K562 (cell line): ENCODE data around the gene TIMP3. TPM values are rescaled to one million over a fixed set of nuclear protein-coding genes. Genes with fewer than 3 reads are reported as not detected.

Experiments
- ATAC-seq: fragments of 200-7000 bp; cut with Tn5 transposase; 3 replicates; pipeline ENCODE4 v1.9.1; 2020; ENCODE audit warnings: moderate library complexity
- BruUV-seq: library from RNA; stranded (reverse); fragments of 400-500 nt; replicated peaks from 2 replicates; lab custom pipeline; 2021; lab: Mats Ljungman, UMichigan
- CTCF ChIA-PET: fragments of 300-600 bp; formaldehyde crosslinking; extraction: SDS; loops from one replicate; lab custom pipeline; 2021; ENCODE audit warnings: low intra/inter-chr PET ratio; lab: Yijun Ruan, JAX
- POLR2A ChIA-PET: fragments of 300-600, 350-650 bp; sonication (Branson Sonifier 250); formaldehyde crosslinking; extraction: SDS; loops from one replicate; lab custom pipeline; 2021; ENCODE audit warnings: antibody characterized with exemption, inconsistent platforms; lab: Yijun Ruan, JAX
- DNase-seq, 4 experiments: peaks; one replicate each; pipeline versions ENCODE4 v3.0.0 to v3.0.0-alpha.2; 2011 to 2018; ENCODE audit warnings: low spot score in 3 of 4, mixed read lengths in 3 of 4; ENCODE audit errors: extremely low read depth in 1 of 4
- FAIRE-seq: peaks from 2 replicates; lab custom pipeline; 2011; peaks lifted over from hg19 to GRCh38; lab: Jason Lieb, UNC
- H2AFZ ChIP-seq: 2 replicates; pipeline ENCODE4 v1.6.0; 2011; ENCODE audit warnings: low read depth, low read length, control low read depth, inconsistent platforms
- H3K27ac ChIP-seq: fragments of 200-600 bp; 3 replicates; pipeline ENCODE4 v1.8.0; 2011; ENCODE audit warnings: low read depth, mild to moderate bottlenecking, control low read depth, inconsistent platforms, low read length, moderate library complexity, mixed read lengths; ENCODE audit errors: extremely low read depth
- H3K27me3 ChIP-seq, 2 experiments: fragments of 300-600 bp in 1 of 2; 2 replicates in 1 of 2; 3 replicates in 1 of 2; pipeline versions ENCODE4 v1.6.0 to v1.8.0; 2011; ENCODE audit warnings: inconsistent platforms in 2 of 2, low read length in 2 of 2, mild to moderate bottlenecking in 1 of 2, mixed read lengths in 1 of 2, moderate library complexity in 1 of 2; ENCODE audit not compliant: control insufficient read depth in 2 of 2, insufficient read depth in 2 of 2
- H3K36me3 ChIP-seq: fragments of 300-600 bp; 3 replicates; pipeline ENCODE4 v1.8.0; 2011; ENCODE audit warnings: mild to moderate bottlenecking, low read length, inconsistent platforms; ENCODE audit not compliant: control insufficient read depth, insufficient read depth
- H3K4me1 ChIP-seq, 2 experiments: fragments of 200-600 bp in 1 of 2; replicated peaks in 1 of 2; 2 replicates in 1 of 2; 3 replicates in 1 of 2; pipeline versions ENCODE4 v1.5.1 to v1.8.0; 2011; ENCODE audit warnings: inconsistent platforms in 2 of 2, low read length in 2 of 2, mild to moderate bottlenecking in 1 of 2, mixed read lengths in 1 of 2, moderate library complexity in 1 of 2; ENCODE audit not compliant: control insufficient read depth in 2 of 2, insufficient read depth in 2 of 2
- H3K4me2 ChIP-seq: 2 replicates; pipeline ENCODE4 v1.6.1; 2011; ENCODE audit warnings: low read length, control low read depth, inconsistent platforms, mixed read lengths; ENCODE audit not compliant: insufficient read depth
- H3K4me3 ChIP-seq: fragments of 200-600 bp; sonication (generic), shearing (Covaris generic); 2 replicates; pipeline ENCODE4 v1.5.1; 2016; ENCODE audit warnings: control low read depth, inconsistent platforms
- H3K79me2 ChIP-seq: fragments of 200-600 bp; 3 replicates; pipeline ENCODE4 v1.8.0; 2011; ENCODE audit warnings: low read length, inconsistent platforms; ENCODE audit not compliant: control insufficient read depth, insufficient read depth
- H3K9ac ChIP-seq, 2 experiments: 2 replicates each; pipeline versions ENCODE4 v1.6.0 to v1.6.1; 2011; ENCODE audit warnings: low read depth in 2 of 2, low read length in 2 of 2, control low read depth in 1 of 2, inconsistent platforms in 1 of 2, mild to moderate bottlenecking in 1 of 2, mixed read lengths in 1 of 2; ENCODE audit not compliant: insufficient read depth in 1 of 2
- H3K9me1 ChIP-seq: one replicate; pipeline ENCODE4 v1.6.0; 2011; ENCODE audit warnings: inconsistent platforms, mild to moderate bottlenecking, low read length, moderate library complexity; ENCODE audit not compliant: control insufficient read depth, insufficient read depth
- H3K9me3 ChIP-seq: replicated peaks from 2 replicates; pipeline ENCODE4 v1.5.1; 2011; ENCODE audit warnings: low read depth, low read length, inconsistent platforms; ENCODE audit not compliant: control insufficient read depth, insufficient read depth
- H4K20me1 ChIP-seq: replicated peaks from 2 replicates; pipeline ENCODE4 v1.6.1; 2011; ENCODE audit warnings: low read length, inconsistent platforms, mixed read lengths; ENCODE audit not compliant: control insufficient read depth, insufficient read depth
- C11orf30 ChIP-seq: fragments of 450-650 bp; IDR thresholded peaks from 2 replicates; pipeline ENCODE4 v1.6.1; 2016; ENCODE audit warnings: low read depth, mild to moderate bottlenecking
- FIP1L1 ChIP-seq: fragments of 200-400 bp; formaldehyde crosslinking; IDR thresholded peaks from 2 replicates; pipeline ENCODE4 v1.6.1; 2018; ENCODE audit warnings: mild to moderate bottlenecking, low read depth, low read length; ENCODE audit not compliant: poor library complexity, severe bottlenecking
- PRMT5 ChIP-seq: sonication (generic); formaldehyde crosslinking; IDR thresholded peaks from 2 replicates; pipeline ENCODE4 v1.5.0; 2020; ENCODE audit warnings: missing genetic modification reagents
- RBM15 ChIP-seq: fragments of 200-400 bp; formaldehyde crosslinking; IDR thresholded peaks from 2 replicates; pipeline ENCODE4 v1.6.1; 2018; ENCODE audit warnings: mild to moderate bottlenecking, low read length, moderate library complexity; ENCODE audit not compliant: insufficient read depth
- ZNF79 ChIP-seq: fragments of 250-450 bp; sonication (Bioruptor Pico); IDR thresholded peaks from 2 replicates; pipeline ENCODE4 v1.4.0; 2020; ENCODE audit warnings: low read depth, mild to moderate bottlenecking, moderate library complexity
- WGBS: fragments of 100-300 bp; shearing (Covaris generic); methylation state at CpG from one replicate; pipeline ENCODE4 v1.1.6; 2016; ENCODE audit warnings: low coverage, mixed read lengths; ENCODE audit not compliant: insufficient coverage; ENCODE audit errors: missing lambda C conversion rate; 5-methylcytosine and 5-hydroxymethylcytosine counted together
- in situ Hi-C: fragments of 300-500 bp; cut with MboI; formaldehyde crosslinking; loops from 4 replicates; pipeline ENCODE4 v1.15.0; 2018; ENCODE audit warnings: inconsistent platforms, mixed read lengths
- intact Hi-C: fragments of 100-400 bp; cut with micrococcal nuclease; formaldehyde crosslinking; loops from 2 replicates; pipeline ENCODE4 v1.14.2; 2022
- polyA plus RNA-seq, 8 experiments: library from polyadenylated mRNA; depleted of rRNA in 4 of 8; stranded (reverse) in 5 of 8; unstranded in 3 of 8; fragments of >200 nt; fragmentation: Nextera tagmentation in 2 of 8; fragmentation: Illumina TruSeq in 1 of 8; extraction: Ambion mirVana in 2 of 8; extraction: Trizol in 1 of 8; gene quantifications; 2 replicates each; pipeline versions ENCODE4 v1.2.1 to v1.2.3, GENCODE V29; 2011 to 2014; ENCODE audit warnings: inconsistent platforms in 1 of 8, missing spikeins in 1 of 8
- total RNA-seq, 7 experiments: library from RNA; depleted of rRNA in 6 of 7; stranded (reverse); fragments of >200 nt in 6 of 7; fragmentation: Illumina TruSeq in 2 of 7; extraction: Trizol in 2 of 7; gene quantifications; 2 replicates each; pipeline versions ENCODE4 v1.2.1 to v1.2.3, GENCODE V29; 2011 to 2021; ENCODE audit warnings: low replicate concordance in 1 of 7
- TF ChIP-seq, protein P1 (sequence below): IDR thresholded peaks from 2 replicates; pipeline ENCODE4 v1.6.1; 2011; ENCODE audit warnings: borderline replicate concordance, low read depth, mild to moderate bottlenecking, moderate library complexity, low read length; ENCODE audit not compliant: insufficient read depth, poor library complexity, severe bottlenecking
- TF ChIP-seq, protein P2 (sequence below): sonication (generic); formaldehyde crosslinking; IDR thresholded peaks from 2 replicates; pipeline ENCODE4 v1.8.0; 2023; ENCODE audit warnings: missing genetic modification reagents, mild to moderate bottlenecking, borderline replicate concordance
- TF ChIP-seq, protein P3 (sequence below): sonication (generic); formaldehyde crosslinking; IDR thresholded peaks from 2 replicates; pipeline ENCODE4 v1.8.0; 2022; ENCODE audit warnings: mild to moderate bottlenecking, missing genetic modification reagents
- TF ChIP-seq, protein P4 (sequence below), 2 experiments: fragments of 200-800 bp in 1 of 2; sonication (Bioruptor generic) in 1 of 2; sonication (generic) in 1 of 2; formaldehyde crosslinking in 1 of 2; IDR thresholded peaks in 1 of 2; conservative IDR thresholded peaks in 1 of 2; 2 replicates each; pipeline versions ENCODE4 v1.5.0 to v1.6.1; 2016 to 2020; ENCODE audit warnings: missing compliant biosample characterization in 1 of 2, missing genetic modification characterization in 1 of 2, missing genetic modification reagents in 1 of 2

TIMP3 gene
- total and polyA plus RNA-seq, 9 of the 15 experiments (the other 6 are each of a cell fraction or from before 2014, with no cell fraction given): 0.07 to 0.73 (median 0.18) TPM

DNA sequence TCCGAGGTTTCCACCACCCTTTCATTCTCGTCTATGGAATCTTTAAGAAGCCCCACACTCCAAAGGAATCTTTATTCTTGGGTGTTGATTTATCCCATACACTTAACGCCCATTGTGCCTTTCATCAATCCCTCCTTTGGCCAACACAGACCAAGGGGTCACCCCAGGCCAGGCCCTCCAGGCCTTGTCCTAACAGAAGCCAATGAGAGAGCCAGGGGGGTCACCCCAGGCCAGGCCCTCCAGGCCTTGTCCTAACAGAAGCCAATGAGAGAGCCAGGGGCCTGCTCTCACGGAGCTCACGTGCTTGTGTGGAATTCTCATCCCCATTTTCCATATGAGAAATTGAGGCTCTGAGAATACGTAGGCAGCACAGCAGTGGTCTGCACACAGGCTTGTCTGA lies 47.9 kb upstream of the TIMP3 start:
- Histone ChIP-seq H3K27ac (no peak overlapping the region), H3K4me2 (no peak overlapping the region), H3K36me3 (no peaks in the 10 kb centered on the region), H3K9me1 (no peaks in the 10 kb centered on the region), H3K4me1 (no peaks in the 10 kb centered on the region), H3K27me3 (peaks cover 0 to 4% of the 10 kb centered on the region in 2 experiments; a peak in 1 of 5 replicates), H3K9me3 (no peaks in the 10 kb centered on the region), H2AFZ (no peak overlapping the region), H3K79me2 (no peaks in the 10 kb centered on the region), H4K20me1 (no peaks in the 10 kb centered on the region), H3K4me3 (no peak overlapping the region), H3K9ac (no peak overlapping the region)
- WGBS: 47% methylated on average over 6 of the region's 6 CpGs
- BruUV-seq: no TSS peak
- in situ Hi-C loops (no loop called here), intact Hi-C loops (no loop called here)
- ATAC-seq (no peak), FAIRE-seq (no peak), DNase-seq (no peak)
- CTCF ChIA-PET: no interaction called here
- POLR2A ChIA-PET: interaction anchor here (0.7 kb wide), 1 partner anchor 43 kb away, joined by 3 read pairs; no protein-coding TSS in a partner anchor
- TF ChIP-seq C11orf30 (no peak), ZNF79 (CRISPR knock-in tag) (no peak), FIP1L1 (no peak), RBM15 (no peak), PRMT5 (CRISPR knock-in tag) (no peak)
- TF ChIP-seq, protein P1, sequence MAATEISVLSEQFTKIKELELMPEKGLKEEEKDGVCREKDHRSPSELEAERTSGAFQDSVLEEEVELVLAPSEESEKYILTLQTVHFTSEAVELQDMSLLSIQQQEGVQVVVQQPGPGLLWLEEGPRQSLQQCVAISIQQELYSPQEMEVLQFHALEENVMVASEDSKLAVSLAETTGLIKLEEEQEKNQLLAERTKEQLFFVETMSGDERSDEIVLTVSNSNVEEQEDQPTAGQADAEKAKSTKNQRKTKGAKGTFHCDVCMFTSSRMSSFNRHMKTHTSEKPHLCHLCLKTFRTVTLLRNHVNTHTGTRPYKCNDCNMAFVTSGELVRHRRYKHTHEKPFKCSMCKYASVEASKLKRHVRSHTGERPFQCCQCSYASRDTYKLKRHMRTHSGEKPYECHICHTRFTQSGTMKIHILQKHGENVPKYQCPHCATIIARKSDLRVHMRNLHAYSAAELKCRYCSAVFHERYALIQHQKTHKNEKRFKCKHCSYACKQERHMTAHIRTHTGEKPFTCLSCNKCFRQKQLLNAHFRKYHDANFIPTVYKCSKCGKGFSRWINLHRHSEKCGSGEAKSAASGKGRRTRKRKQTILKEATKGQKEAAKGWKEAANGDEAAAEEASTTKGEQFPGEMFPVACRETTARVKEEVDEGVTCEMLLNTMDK: no peak
- TF ChIP-seq, protein P2, sequence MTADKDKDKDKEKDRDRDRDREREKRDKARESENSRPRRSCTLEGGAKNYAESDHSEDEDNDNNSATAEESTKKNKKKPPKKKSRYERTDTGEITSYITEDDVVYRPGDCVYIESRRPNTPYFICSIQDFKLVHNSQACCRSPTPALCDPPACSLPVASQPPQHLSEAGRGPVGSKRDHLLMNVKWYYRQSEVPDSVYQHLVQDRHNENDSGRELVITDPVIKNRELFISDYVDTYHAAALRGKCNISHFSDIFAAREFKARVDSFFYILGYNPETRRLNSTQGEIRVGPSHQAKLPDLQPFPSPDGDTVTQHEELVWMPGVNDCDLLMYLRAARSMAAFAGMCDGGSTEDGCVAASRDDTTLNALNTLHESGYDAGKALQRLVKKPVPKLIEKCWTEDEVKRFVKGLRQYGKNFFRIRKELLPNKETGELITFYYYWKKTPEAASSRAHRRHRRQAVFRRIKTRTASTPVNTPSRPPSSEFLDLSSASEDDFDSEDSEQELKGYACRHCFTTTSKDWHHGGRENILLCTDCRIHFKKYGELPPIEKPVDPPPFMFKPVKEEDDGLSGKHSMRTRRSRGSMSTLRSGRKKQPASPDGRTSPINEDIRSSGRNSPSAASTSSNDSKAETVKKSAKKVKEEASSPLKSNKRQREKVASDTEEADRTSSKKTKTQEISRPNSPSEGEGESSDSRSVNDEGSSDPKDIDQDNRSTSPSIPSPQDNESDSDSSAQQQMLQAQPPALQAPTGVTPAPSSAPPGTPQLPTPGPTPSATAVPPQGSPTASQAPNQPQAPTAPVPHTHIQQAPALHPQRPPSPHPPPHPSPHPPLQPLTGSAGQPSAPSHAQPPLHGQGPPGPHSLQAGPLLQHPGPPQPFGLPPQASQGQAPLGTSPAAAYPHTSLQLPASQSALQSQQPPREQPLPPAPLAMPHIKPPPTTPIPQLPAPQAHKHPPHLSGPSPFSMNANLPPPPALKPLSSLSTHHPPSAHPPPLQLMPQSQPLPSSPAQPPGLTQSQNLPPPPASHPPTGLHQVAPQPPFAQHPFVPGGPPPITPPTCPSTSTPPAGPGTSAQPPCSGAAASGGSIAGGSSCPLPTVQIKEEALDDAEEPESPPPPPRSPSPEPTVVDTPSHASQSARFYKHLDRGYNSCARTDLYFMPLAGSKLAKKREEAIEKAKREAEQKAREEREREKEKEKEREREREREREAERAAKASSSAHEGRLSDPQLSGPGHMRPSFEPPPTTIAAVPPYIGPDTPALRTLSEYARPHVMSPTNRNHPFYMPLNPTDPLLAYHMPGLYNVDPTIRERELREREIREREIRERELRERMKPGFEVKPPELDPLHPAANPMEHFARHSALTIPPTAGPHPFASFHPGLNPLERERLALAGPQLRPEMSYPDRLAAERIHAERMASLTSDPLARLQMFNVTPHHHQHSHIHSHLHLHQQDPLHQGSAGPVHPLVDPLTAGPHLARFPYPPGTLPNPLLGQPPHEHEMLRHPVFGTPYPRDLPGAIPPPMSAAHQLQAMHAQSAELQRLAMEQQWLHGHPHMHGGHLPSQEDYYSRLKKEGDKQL (CRISPR knock-in tag): no peak
- TF ChIP-seq, protein P3, sequence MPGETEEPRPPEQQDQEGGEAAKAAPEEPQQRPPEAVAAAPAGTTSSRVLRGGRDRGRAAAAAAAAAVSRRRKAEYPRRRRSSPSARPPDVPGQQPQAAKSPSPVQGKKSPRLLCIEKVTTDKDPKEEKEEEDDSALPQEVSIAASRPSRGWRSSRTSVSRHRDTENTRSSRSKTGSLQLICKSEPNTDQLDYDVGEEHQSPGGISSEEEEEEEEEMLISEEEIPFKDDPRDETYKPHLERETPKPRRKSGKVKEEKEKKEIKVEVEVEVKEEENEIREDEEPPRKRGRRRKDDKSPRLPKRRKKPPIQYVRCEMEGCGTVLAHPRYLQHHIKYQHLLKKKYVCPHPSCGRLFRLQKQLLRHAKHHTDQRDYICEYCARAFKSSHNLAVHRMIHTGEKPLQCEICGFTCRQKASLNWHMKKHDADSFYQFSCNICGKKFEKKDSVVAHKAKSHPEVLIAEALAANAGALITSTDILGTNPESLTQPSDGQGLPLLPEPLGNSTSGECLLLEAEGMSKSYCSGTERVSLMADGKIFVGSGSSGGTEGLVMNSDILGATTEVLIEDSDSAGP (CRISPR knock-in tag): no peak
- TF ChIP-seq, protein P4, sequence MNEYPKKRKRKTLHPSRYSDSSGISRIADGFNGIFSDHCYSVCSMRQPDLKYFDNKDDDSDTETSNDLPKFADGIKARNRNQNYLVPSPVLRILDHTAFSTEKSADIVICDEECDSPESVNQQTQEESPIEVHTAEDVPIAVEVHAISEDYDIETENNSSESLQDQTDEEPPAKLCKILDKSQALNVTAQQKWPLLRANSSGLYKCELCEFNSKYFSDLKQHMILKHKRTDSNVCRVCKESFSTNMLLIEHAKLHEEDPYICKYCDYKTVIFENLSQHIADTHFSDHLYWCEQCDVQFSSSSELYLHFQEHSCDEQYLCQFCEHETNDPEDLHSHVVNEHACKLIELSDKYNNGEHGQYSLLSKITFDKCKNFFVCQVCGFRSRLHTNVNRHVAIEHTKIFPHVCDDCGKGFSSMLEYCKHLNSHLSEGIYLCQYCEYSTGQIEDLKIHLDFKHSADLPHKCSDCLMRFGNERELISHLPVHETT (CRISPR knock-in tag; conservative IDR thresholded peaks at IDR 0.05 in 1 of 2, IDR thresholded peaks at IDR 0.05 in 1 of 2): no peak
